Activated T-cell treated with anti-CD3 and anti-CD28 coated beads, Interleukin-2, amount 50 U/mL, for 24 hours (primary cell): ENCODE data around the gene CBS.
"Not testable (repeated sequence)": the region's sequence is repeated elsewhere in the genome, so short reads cannot be mapped to it uniquely, and the experiment has no call there.

Source experiments
- DNase-seq: peaks from one replicate; pipeline ENCODE4 v3.0.0-alpha.2; 2020
- H3K27ac Mint-ChIP-seq: 2 replicates; pipeline ENCODE4 v1.8.0; 2020; ENCODE audit warnings: mild to moderate bottlenecking, mixed read lengths
- H3K27me3 Mint-ChIP-seq: 2 replicates; pipeline ENCODE4 v1.8.0; 2020; ENCODE audit warnings: mixed read lengths
- H3K36me3 Mint-ChIP-seq: 2 replicates; pipeline ENCODE4 v1.8.0; 2020; ENCODE audit warnings: low read depth, mixed read lengths
- H3K4me1 Mint-ChIP-seq: 2 replicates; pipeline ENCODE4 v1.8.0; 2020; ENCODE audit warnings: low read depth, mixed read lengths
- H3K4me3 Mint-ChIP-seq: 2 replicates; pipeline ENCODE4 v1.8.0; 2020; ENCODE audit warnings: mild to moderate bottlenecking, moderate library complexity, mixed read lengths
- H3K9me3 Mint-ChIP-seq: 2 replicates; pipeline ENCODE4 v1.8.0; 2020; ENCODE audit warnings: mixed read lengths

The CBS gene

GRCh38 chr21:43075170-43076022 is at the start of gene CBS:
Gene CBS, minus strand, starts transcription at chr21:43075835. Its CDS starts 3,642 bp downstream, at chr21:43072193.
- H3K27ac Mint-ChIP-seq, H3K4me3 Mint-ChIP-seq, H3K4me1 Mint-ChIP-seq, H3K27me3 Mint-ChIP-seq, DNase-seq, H3K36me3 Mint-ChIP-seq, H3K9me3 Mint-ChIP-seq: not testable (repeated sequence)

DNA sequence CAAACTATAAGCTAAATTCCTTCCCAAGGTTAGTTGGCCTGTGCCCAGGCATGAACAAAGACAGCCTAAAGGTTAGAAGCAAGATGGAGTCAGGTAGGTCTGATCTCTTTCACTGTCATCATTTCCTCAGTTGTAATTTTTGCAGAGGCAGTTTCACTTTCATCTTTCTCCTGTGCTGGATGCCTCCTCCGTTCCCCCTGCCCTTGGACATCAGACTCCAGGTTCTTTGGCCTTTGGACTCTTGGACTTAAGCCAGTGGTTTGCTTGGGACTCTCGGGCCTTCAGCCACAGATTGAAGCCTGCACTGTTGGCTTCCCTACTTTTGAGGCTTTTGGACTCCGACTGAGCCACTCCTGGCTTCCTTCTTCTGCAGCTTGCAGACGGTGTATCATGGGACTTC is 40.3 kb upstream of the CBS start:
- H3K4me1 Mint-ChIP-seq, DNase-seq, H3K27me3 Mint-ChIP-seq, H3K27ac Mint-ChIP-seq, H3K36me3 Mint-ChIP-seq, H3K9me3 Mint-ChIP-seq, H3K4me3 Mint-ChIP-seq: not testable (repeated sequence)

DNA sequence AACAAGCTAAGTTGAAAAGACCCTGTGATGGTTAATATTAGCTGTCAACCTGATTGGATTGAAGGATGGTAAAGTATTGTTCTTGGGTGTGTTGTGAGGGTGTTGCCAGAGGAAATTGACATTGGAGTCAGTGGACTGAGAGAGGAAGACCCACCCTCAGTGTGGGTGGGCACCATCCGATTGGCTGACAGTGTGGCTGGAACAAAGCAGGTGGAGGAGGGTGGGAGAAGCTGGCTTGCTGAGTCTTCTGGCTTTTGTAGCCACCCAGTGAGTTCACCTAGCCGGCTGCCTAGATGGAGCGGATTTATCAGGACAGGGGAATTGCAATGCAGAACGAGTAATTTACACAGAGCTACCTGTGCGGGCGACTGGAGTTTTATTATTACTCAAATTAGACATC is 38.8 kb upstream of the CBS start:
- not testable (repeated sequence) for DNase-seq, H3K4me1 Mint-ChIP-seq, H3K27me3 Mint-ChIP-seq, H3K9me3 Mint-ChIP-seq, H3K36me3 Mint-ChIP-seq, H3K27ac Mint-ChIP-seq, H3K4me3 Mint-ChIP-seq

GRCh38 chr21:43109006-43109405 is 33.4 kb upstream of the CBS start:
- not testable (repeated sequence) for H3K27me3 Mint-ChIP-seq, H3K9me3 Mint-ChIP-seq, DNase-seq, H3K4me1 Mint-ChIP-seq, H3K27ac Mint-ChIP-seq, H3K36me3 Mint-ChIP-seq, H3K4me3 Mint-ChIP-seq

DNA sequence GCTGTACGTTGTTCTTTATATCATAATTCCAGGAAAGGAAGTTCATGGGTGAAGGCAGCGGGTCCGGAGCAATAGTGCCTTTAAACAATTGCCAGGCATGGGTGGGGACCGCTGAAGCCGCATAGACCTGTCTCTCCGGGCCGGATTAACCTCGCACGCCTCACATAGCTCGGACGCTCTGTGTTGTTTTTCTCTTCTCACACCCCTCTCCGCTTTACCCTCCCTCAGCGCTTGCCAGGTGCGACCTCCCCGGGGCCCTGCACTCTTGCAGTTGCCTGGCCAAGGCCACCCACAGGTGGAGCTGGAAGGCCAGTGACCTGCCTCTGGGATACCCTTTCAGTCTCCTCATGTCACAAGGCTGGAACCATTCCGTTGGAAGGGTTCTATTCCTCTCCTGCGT is 32.5 kb upstream of the CBS start:
- not testable (repeated sequence) for H3K36me3 Mint-ChIP-seq, H3K27me3 Mint-ChIP-seq, H3K4me1 Mint-ChIP-seq, H3K4me3 Mint-ChIP-seq, H3K9me3 Mint-ChIP-seq, DNase-seq, H3K27ac Mint-ChIP-seq

DNA sequence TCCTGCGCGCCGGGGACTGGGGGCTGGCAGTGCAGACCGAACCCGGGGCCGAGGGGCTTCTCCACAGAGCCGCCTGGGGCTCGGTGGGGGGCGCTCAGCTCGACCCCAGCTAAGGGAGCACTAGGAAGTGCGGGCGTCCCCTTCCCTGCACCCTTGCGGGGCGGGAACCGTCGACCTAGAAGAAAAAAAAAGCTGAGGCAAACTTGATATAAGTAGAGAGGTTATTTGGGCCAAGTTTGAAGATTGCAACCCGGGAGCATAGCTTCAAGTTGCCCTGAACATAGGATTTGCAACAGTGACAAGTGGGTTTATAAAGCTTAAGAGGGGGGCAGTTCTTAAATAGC is 32.1 kb upstream of the CBS start:
- H3K4me1 Mint-ChIP-seq, H3K9me3 Mint-ChIP-seq, H3K36me3 Mint-ChIP-seq, H3K27me3 Mint-ChIP-seq, DNase-seq, H3K27ac Mint-ChIP-seq, H3K4me3 Mint-ChIP-seq: not testable (repeated sequence)

DNA sequence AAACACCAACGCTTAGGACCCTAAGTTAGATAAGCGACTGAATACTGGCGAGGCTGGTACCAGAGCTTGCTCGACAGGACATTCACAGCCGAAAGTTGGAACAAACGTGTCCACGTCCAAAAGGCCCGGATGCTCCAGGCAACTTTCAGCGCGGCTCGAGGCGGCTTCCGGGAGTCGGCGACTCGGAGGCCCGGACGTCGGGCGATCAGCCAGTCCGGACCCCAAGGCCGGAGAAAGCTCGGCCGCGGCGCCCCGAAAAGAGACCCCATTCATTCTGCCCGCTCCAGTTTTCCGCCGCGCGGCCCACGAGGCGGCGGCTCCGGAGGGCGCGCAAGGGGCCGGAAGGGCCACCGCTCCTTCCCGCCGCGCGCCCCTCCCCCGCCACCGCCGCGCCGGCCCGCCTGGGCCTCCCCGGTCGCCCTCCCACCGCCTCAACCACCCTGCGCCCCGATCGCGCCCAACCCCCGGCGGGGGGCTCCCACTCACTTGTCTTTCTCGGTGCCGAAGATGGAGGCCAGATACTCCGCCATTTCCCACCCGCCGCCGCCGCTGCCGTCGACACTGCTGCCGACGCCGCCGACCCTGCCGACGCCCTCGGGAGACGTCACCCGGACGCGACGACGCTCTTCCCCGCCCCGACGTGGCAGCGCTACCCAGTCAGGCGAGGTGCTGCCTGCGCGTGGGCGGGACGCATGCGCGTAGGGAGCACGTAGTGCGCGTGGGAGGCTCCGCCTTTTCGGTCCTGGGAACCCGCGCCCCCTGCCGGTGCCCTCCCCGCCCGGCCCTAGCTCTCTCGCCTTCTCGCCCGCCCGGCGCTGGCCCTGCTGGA is 31.5 kb upstream of the CBS start, which contains the start of gene U2AF1:
Gene U2AF1, minus strand, starts transcription at position 606 of the 829 bp plus-strand sequence. Its CDS starts 76 bp downstream, at position 530.
- H3K27ac Mint-ChIP-seq, H3K36me3 Mint-ChIP-seq, H3K4me3 Mint-ChIP-seq, H3K9me3 Mint-ChIP-seq, DNase-seq, H3K27me3 Mint-ChIP-seq, H3K4me1 Mint-ChIP-seq: not testable (repeated sequence)

DNA sequence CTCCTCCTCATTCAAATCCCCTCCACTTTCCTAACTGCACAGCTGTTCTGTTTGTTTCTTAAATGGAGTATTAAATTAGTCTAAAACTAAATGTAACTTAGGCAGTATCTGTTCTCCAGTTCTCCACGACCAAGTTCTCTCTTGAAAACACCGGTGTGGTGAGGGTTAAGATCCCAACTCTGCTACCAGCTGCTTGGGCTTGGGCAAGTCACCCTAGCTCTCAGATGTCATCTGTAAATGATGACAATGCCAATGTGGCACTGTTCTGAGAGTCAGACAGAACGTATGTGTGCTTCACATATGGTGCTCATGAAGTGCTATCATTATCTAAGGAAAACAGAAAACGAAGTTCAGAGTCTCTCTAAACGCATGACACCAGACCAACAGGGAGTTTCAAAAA is 29.0 kb upstream of the CBS start:
- H3K36me3 Mint-ChIP-seq, H3K27ac Mint-ChIP-seq, H3K9me3 Mint-ChIP-seq, H3K4me3 Mint-ChIP-seq, DNase-seq, H3K27me3 Mint-ChIP-seq, H3K4me1 Mint-ChIP-seq: not testable (repeated sequence)

DNA sequence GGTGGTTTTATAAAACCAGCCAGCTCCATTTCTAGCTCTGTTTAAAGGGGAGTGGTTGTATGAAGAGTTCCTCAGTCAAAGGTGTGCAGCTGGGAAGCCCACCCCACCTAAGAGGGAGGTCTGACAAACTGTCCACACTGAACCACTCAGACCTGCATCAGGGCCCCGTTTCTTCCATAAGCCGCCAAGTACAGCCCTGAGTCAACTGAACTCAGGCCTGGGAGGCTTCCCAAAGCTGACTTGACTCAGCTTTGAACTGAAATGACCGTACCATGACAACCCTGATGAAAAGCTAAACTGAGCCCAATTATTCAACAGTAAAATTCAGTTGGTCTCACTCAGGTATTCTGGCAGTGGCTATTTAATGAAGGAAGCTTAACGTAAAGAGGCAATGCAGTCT is 26.6 kb upstream of the CBS start:
- H3K27ac Mint-ChIP-seq, H3K27me3 Mint-ChIP-seq, H3K4me3 Mint-ChIP-seq, H3K9me3 Mint-ChIP-seq, H3K36me3 Mint-ChIP-seq, DNase-seq, H3K4me1 Mint-ChIP-seq: not testable (repeated sequence)

- H3K9me3 Mint-ChIP-seq, H3K4me3 Mint-ChIP-seq, H3K27me3 Mint-ChIP-seq, DNase-seq, H3K36me3 Mint-ChIP-seq, H3K4me1 Mint-ChIP-seq, H3K27ac Mint-ChIP-seq: not testable (repeated sequence)
These were observed 26.0 kb upstream of the CBS start for GRCh38 chr21:43101676-43102075.

DNA sequence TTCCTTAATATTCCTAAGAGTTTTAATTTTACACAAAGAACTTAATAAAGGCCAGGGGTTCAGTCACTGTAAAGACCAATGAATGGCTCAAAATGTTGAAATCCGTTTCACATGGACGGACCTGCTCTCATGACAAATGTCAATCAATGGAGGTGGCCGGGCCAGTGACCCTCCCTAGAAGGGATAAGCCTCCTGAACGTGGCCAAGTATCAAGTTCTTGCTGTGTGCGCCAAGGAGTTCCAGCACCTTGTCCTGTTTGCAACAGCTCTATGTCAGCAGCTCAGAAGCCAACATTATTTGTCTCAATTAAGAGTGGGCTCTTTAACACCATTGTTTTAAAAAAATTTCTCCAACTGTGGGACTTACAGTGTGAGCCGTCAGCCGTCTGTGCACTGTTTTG is 25.4 kb upstream of the CBS start:
- H3K27ac Mint-ChIP-seq, H3K4me1 Mint-ChIP-seq, H3K27me3 Mint-ChIP-seq, H3K4me3 Mint-ChIP-seq, DNase-seq, H3K36me3 Mint-ChIP-seq, H3K9me3 Mint-ChIP-seq: not testable (repeated sequence)

DNA sequence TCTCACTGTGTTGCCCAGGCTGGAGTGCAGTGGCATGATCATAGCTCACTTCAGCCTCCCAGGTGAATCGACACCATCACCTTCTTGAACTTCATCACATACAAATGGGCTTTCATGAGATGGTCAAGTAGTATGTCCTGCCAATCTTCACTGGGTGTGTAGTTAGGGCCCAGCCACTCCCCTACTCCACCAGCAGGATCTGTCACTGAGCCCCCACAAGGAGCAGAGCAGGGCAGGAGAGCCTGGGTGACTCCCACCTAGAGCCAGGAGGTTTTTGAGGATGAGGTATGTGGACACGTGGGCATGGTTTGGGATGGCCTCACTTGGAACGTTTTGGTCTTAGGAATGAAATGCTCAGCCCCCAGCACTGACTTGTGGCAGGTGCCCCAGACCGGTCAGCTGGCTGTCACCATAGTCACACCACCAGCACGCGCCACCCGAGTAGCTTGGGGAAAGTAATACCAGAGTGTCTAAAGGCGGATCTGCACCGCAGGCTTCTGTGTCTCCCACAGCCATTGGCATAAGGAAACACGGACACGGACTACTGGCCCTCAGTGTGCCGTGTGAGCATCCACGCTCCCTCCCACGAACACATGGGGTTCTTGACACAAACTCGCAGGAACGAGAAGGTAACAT is 16.5 kb upstream of the CBS start:
- H3K27ac Mint-ChIP-seq, H3K4me3 Mint-ChIP-seq, H3K27me3 Mint-ChIP-seq, H3K4me1 Mint-ChIP-seq, DNase-seq, H3K36me3 Mint-ChIP-seq, H3K9me3 Mint-ChIP-seq: not testable (repeated sequence)

DNA sequence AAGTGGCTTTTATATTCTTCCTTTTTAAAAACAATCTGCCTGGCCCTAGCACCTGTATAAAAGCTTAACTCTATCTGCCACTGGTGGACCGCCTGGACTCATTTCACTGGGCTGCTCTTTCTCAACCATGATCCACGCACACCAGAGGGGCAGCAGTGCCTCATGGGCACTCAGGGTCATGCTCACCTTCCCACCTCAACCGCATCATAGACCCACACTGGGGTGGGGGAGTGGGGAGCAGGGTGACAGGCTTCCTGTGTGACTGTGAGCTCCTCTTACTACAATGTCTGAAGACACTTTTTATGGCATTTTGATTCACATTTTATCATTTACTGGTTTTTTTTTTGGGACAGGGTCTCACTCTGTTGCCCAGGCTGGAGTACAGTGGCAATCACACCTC is 15.3 kb upstream of the CBS start:
- H3K27me3 Mint-ChIP-seq, H3K9me3 Mint-ChIP-seq, H3K27ac Mint-ChIP-seq, H3K4me3 Mint-ChIP-seq, H3K4me1 Mint-ChIP-seq, H3K36me3 Mint-ChIP-seq, DNase-seq: not testable (repeated sequence)

GRCh38 chr21:43089463-43089862 is 13.8 kb upstream of the CBS start:
- not testable (repeated sequence) for H3K27me3 Mint-ChIP-seq, H3K9me3 Mint-ChIP-seq, H3K4me1 Mint-ChIP-seq, H3K27ac Mint-ChIP-seq, H3K4me3 Mint-ChIP-seq, DNase-seq, H3K36me3 Mint-ChIP-seq
